ENCODE data around the gene ERN1. TPM values are rescaled to one million over a fixed set of nuclear protein-coding genes. Genes with fewer than 3 reads are reported as not detected.
A peak's percentile ranks its signal among the peaks of the same experiment; 100 is the strongest.

Gene ERN1
- total RNA-seq, 2 experiments from 2014 or later = 13.0 to 17.9 TPM

- DNase-seq = no peak
- H3K4me1 Mint-ChIP-seq (ENCODE audit: low read depth) = peaks cover 46% of the 10 kb centered on the region
- no peak for ATAC-seq
- peaks cover 74% of the 10 kb centered on the region for H3K36me3 Mint-ChIP-seq (ENCODE audit: low read depth)
- CTCF ChIA-PET = interaction anchor here (0.9 to 5.5 kb wide), 11 partner anchors 9 to 145 kb away, joined by 3 to 45 read pairs (median 4); partner anchors contain the start of gene CSHL1
- POLR2A ChIA-PET = interaction anchor here (0.7 to 2.0 kb wide), 5 partner anchors 24 to 232 kb away, joined by 3 to 6 read pairs (median 4); partner anchors contain the start of gene ERN1
- H3K9me3 Mint-ChIP-seq (ENCODE audit: insufficient read depth) = no peaks in the 10 kb centered on the region
- peak overlapping the region; percentile 77 for H3K27ac Mint-ChIP-seq
- H3K4me3 Mint-ChIP-seq = no peak overlapping the region
- no peaks in the 10 kb centered on the region for H3K27me3 Mint-ChIP-seq (ENCODE audit: low read depth)
Measured at GRCh38 chr17:64056269-64057005, 73.5 kb downstream of the ERN1 start.

- CTCF ChIA-PET = interaction anchor here (0.9 to 5.5 kb wide), 7 partner anchors 8 to 144 kb away, joined by 3 to 45 read pairs (median 3); partner anchors contain the start of gene CSHL1
- H3K27ac Mint-ChIP-seq = peak overlapping the region; percentile 77
- H3K9me3 Mint-ChIP-seq (ENCODE audit: insufficient read depth) = no peaks in the 10 kb centered on the region
- H3K4me1 Mint-ChIP-seq (ENCODE audit: low read depth) = peaks cover 46% of the 10 kb centered on the region
- H3K4me3 Mint-ChIP-seq = no peak overlapping the region
- peaks cover 76% of the 10 kb centered on the region for H3K36me3 Mint-ChIP-seq (ENCODE audit: low read depth)
- no peak for DNase-seq
- H3K27me3 Mint-ChIP-seq (ENCODE audit: low read depth) = no peaks in the 10 kb centered on the region
- POLR2A ChIA-PET = interaction anchor here (0.6 to 2.0 kb wide), 4 partner anchors 10 to 90 kb away, joined by 3 to 6 read pairs (median 4); partner anchors contain the start of gene ERN1
- no peak for ATAC-seq
Measured at GRCh38 chr17:64055183-64056142, 74.5 kb downstream of the ERN1 start.

- H3K4me1 Mint-ChIP-seq (ENCODE audit: low read depth) = peaks cover 49% of the 10 kb centered on the region
- H3K36me3 Mint-ChIP-seq (ENCODE audit: low read depth) = peaks cover 75% of the 10 kb centered on the region
- no peaks in the 10 kb centered on the region for H3K9me3 Mint-ChIP-seq (ENCODE audit: insufficient read depth)
- no peaks in the 10 kb centered on the region for H3K27me3 Mint-ChIP-seq (ENCODE audit: low read depth)
- POLR2A ChIA-PET = interaction anchor here (0.5 to 1.0 kb wide), 2 partner anchors 30 to 66 kb away, joined by 3 read pairs; no protein-coding TSS in a partner anchor
- no peak for ATAC-seq
- no peak overlapping the region for H3K27ac Mint-ChIP-seq
- DNase-seq = no peak
- H3K4me3 Mint-ChIP-seq = no peak overlapping the region
- CTCF ChIA-PET = interaction anchor here (1.0 to 5.5 kb wide), 6 partner anchors 9 to 135 kb away, joined by 3 to 45 read pairs (median 5); partner anchors contain the start of gene GH1
Measured at GRCh38 chr17:64054304-64054703, 75.6 kb downstream of the ERN1 start.

- Mint-ChIP-seq H3K27ac (no peak overlapping the region), H3K9me3 (ENCODE audit: insufficient read depth) (no peaks in the 10 kb centered on the region), H3K36me3 (ENCODE audit: low read depth) (peaks cover 66% of the 10 kb centered on the region), H3K4me1 (ENCODE audit: low read depth) (peaks cover 46% of the 10 kb centered on the region), H3K4me3 (no peak overlapping the region), H3K27me3 (ENCODE audit: low read depth) (no peaks in the 10 kb centered on the region)
- POLR2A ChIA-PET = interaction anchor here (1.0 kb wide), 1 partner anchor 67 kb away, joined by 3 read pairs; no protein-coding TSS in a partner anchor
- ATAC-seq (no peak), DNase-seq (no peak)
- CTCF ChIA-PET = interaction anchor here (1.1 to 5.3 kb wide), 5 partner anchors 10 to 134 kb away, joined by 3 to 30 read pairs (median 4); no protein-coding TSS in a partner anchor
Measured at GRCh38 chr17:64053101-64053500, 76.8 kb downstream of the ERN1 start.

- CTCF ChIA-PET = interaction anchor here (0.9 to 3.4 kb wide), 12 partner anchors 10 to 149 kb away, joined by 3 to 30 read pairs (median 4); partner anchors contain the start of genes ERN1 and ICAM2
- H3K4me1 Mint-ChIP-seq (ENCODE audit: low read depth) = peaks cover 37% of the 10 kb centered on the region
- H3K36me3 Mint-ChIP-seq (ENCODE audit: low read depth) = peaks cover 62% of the 10 kb centered on the region
- POLR2A ChIA-PET = interaction anchor here (0.6 to 1.5 kb wide), 4 partner anchors 26 to 95 kb away, joined by 3 to 8 read pairs (median 3); partner anchors contain the start of gene ERN1
- DNase-seq = peak; percentile 48
- peak; percentile 96 for ATAC-seq
- no peaks in the 10 kb centered on the region for H3K9me3 Mint-ChIP-seq (ENCODE audit: insufficient read depth)
- H3K4me3 Mint-ChIP-seq = peak overlapping the region; percentile 18
- H3K27ac Mint-ChIP-seq = peak overlapping the region; percentile 82
- H3K27me3 Mint-ChIP-seq (ENCODE audit: low read depth) = no peaks in the 10 kb centered on the region
Measured at GRCh38 chr17:64051153-64051552, 78.8 kb downstream of the ERN1 start.

- ChIA-PET CTCF (interaction anchor here (1.0 to 5.3 kb wide), 6 partner anchors 15 to 85 kb away, joined by 4 to 30 read pairs (median 22); no protein-coding TSS in a partner anchor), POLR2A (interaction anchor here (0.8 kb wide), 1 partner anchor 23 kb away, joined by 3 read pairs; no protein-coding TSS in a partner anchor)
- H3K27me3 Mint-ChIP-seq (ENCODE audit: low read depth) = no peaks in the 10 kb centered on the region
- no peak overlapping the region for H3K4me3 Mint-ChIP-seq
- H3K9me3 Mint-ChIP-seq (ENCODE audit: insufficient read depth) = no peaks in the 10 kb centered on the region
- ATAC-seq (no peak), DNase-seq (no peak)
- peaks cover 36% of the 10 kb centered on the region for H3K4me1 Mint-ChIP-seq (ENCODE audit: low read depth)
- H3K36me3 Mint-ChIP-seq (ENCODE audit: low read depth) = peaks cover 65% of the 10 kb centered on the region
- no peak overlapping the region for H3K27ac Mint-ChIP-seq
Measured at GRCh38 chr17:64048805-64049204, 81.1 kb downstream of the ERN1 start.

- Mint-ChIP-seq H3K27me3 (ENCODE audit: low read depth) (no peaks in the 10 kb centered on the region), H3K27ac (peak overlapping the region; percentile 12), H3K9me3 (ENCODE audit: insufficient read depth) (no peaks in the 10 kb centered on the region), H3K36me3 (ENCODE audit: low read depth) (peaks cover 47% of the 10 kb centered on the region), H3K4me3 (no peak overlapping the region), H3K4me1 (ENCODE audit: low read depth) (peaks cover 16% of the 10 kb centered on the region)
- ATAC-seq (no peak), DNase-seq (no peak)
- ChIA-PET POLR2A (interaction anchor here (0.6 kb wide), 1 partner anchor 1514 kb away, joined by 4 read pairs; no protein-coding TSS in a partner anchor), CTCF (interaction anchor here (2.7 to 5.3 kb wide), 2 partner anchors 16 to 89 kb away, joined by 13 to 22 read pairs; no protein-coding TSS in a partner anchor)
Measured at GRCh38 chr17:64045176-64045575, 84.8 kb downstream of the ERN1 start.

GRCh38 chr17:64042700-64043485 lies 87.1 kb downstream of the ERN1 start:
- no peak for ATAC-seq
- POLR2A ChIA-PET = interaction anchor here (1.2 kb wide), 1 partner anchor 86 kb away, joined by 4 read pairs; no protein-coding TSS in a partner anchor
- Mint-ChIP-seq H3K36me3 (ENCODE audit: low read depth) (peaks cover 40% of the 10 kb centered on the region), H3K4me3 (no peak overlapping the region), H3K27me3 (ENCODE audit: low read depth) (no peaks in the 10 kb centered on the region), H3K9me3 (ENCODE audit: insufficient read depth) (no peaks in the 10 kb centered on the region), H3K4me1 (ENCODE audit: low read depth) (peaks cover 11% of the 10 kb centered on the region), H3K27ac (no peak overlapping the region)
- CTCF ChIA-PET = interaction anchor here (1.0 to 3.8 kb wide), 8 partner anchors 10 to 91 kb away, joined by 3 to 44 read pairs (median 7); no protein-coding TSS in a partner anchor
- no peak for DNase-seq

GRCh38 chr17:64041912-64042311 lies 88.0 kb downstream of the ERN1 start:
- ATAC-seq = no peak
- ChIA-PET CTCF (interaction anchor here (1.0 to 3.8 kb wide), 8 partner anchors 9 to 92 kb away, joined by 3 to 44 read pairs (median 7); no protein-coding TSS in a partner anchor), POLR2A (interaction anchor here (1.2 kb wide), 1 partner anchor 87 kb away, joined by 4 read pairs; no protein-coding TSS in a partner anchor)
- peaks cover 38% of the 10 kb centered on the region for H3K36me3 Mint-ChIP-seq (ENCODE audit: low read depth)
- H3K9me3 Mint-ChIP-seq (ENCODE audit: insufficient read depth) = no peaks in the 10 kb centered on the region
- no peaks in the 10 kb centered on the region for H3K27me3 Mint-ChIP-seq (ENCODE audit: low read depth)
- DNase-seq = no peak
- peaks cover 11% of the 10 kb centered on the region for H3K4me1 Mint-ChIP-seq (ENCODE audit: low read depth)
- H3K4me3 Mint-ChIP-seq = no peak overlapping the region
- H3K27ac Mint-ChIP-seq = no peak overlapping the region

GRCh38 chr17:64040206-64040605 lies 89.7 kb downstream of the ERN1 start:
- ATAC-seq (no peak), DNase-seq (no peak)
- ChIA-PET CTCF (interaction anchor here (3.8 kb wide), 1 partner anchor 12 kb away, joined by 44 read pairs; no protein-coding TSS in a partner anchor), POLR2A (no interaction called here)
- no peak overlapping the region for H3K4me3 Mint-ChIP-seq
- H3K27ac Mint-ChIP-seq = no peak overlapping the region
- peaks cover 7% of the 10 kb centered on the region for H3K4me1 Mint-ChIP-seq (ENCODE audit: low read depth)
- H3K36me3 Mint-ChIP-seq (ENCODE audit: low read depth) = peaks cover 26% of the 10 kb centered on the region
- H3K27me3 Mint-ChIP-seq (ENCODE audit: low read depth) = no peaks in the 10 kb centered on the region
- H3K9me3 Mint-ChIP-seq (ENCODE audit: insufficient read depth) = no peaks in the 10 kb centered on the region

Data from activated CD8-positive, alpha-beta T cell treated with anti-CD3 and anti-CD28 coated beads, Interleukin-2, amount 10 ng/mL, durations not matched to agents 7 days and 5 days (primary cell).